GM21390 (cell line): ENCODE measurements around the gene BACH2.
"Not testable (repeated sequence)": the region's sequence is repeated elsewhere in the genome, so short reads cannot be mapped to it uniquely, and the experiment has no call there.

ENCODE experiments used
- ATAC-seq: cut with Tn5 transposase; IDR thresholded peaks from one replicate; pipeline ENCODE4 v1.9.1; 2021; ENCODE audit not compliant: unreplicated experiment

Gene BACH2

GRCh38 chr6:89925826-89926225 lies 370.8 kb downstream of the BACH2 start:
- no peak for ATAC-seq

GRCh38 chr6:89924231-89924630 lies 372.4 kb downstream of the BACH2 start:
- ATAC-seq: no peak

GRCh38 chr6:89921691-89922090 lies 375.0 kb downstream of the BACH2 start:
- no peak for ATAC-seq

- no peak for ATAC-seq
These were observed 375.4 kb downstream of the BACH2 start for GRCh38 chr6:89921197-89921596.

- ATAC-seq: no peak
These were observed 378.8 kb downstream of the BACH2 start for GRCh38 chr6:89917801-89918366.

GRCh38 chr6:89917216-89917615 lies 379.4 kb downstream of the BACH2 start:
- no peak for ATAC-seq

GRCh38 chr6:89916136-89916920 lies 380.3 kb downstream of the BACH2 start:
- no peak for ATAC-seq

GRCh38 chr6:89910902-89911240 lies 385.8 kb downstream of the BACH2 start:
- ATAC-seq: no peak

- ATAC-seq: not testable (repeated sequence)
These were observed 386.4 kb downstream of the BACH2 start for GRCh38 chr6:89910001-89910901.

- no peak for ATAC-seq
These were observed 401.3 kb downstream of the BACH2 start for GRCh38 chr6:89895276-89895874.

GRCh38 chr6:89894169-89894568 lies 402.5 kb downstream of the BACH2 start, which contains the start of gene GJA10:
TSS of gene GJA10 (plus strand) at chr6:89894469. CDS start at chr6:89894469, 0 bp downstream.
- ATAC-seq: no peak

- ATAC-seq: not testable (repeated sequence)
These were observed 404.1 kb downstream of the BACH2 start for GRCh38 chr6:89892577-89892976.

- ATAC-seq: not testable (repeated sequence)
These were observed 405.7 kb downstream of the BACH2 start for GRCh38 chr6:89890845-89891528.

GRCh38 chr6:89888871-89889270 lies 407.8 kb downstream of the BACH2 start:
- ATAC-seq: no peak

GRCh38 chr6:89888138-89888514 lies 408.5 kb downstream of the BACH2 start:
- no peak for ATAC-seq

GRCh38 chr6:89887452-89888137 lies 409.0 kb downstream of the BACH2 start:
- ATAC-seq: no peak

GRCh38 chr6:89886378-89887120 lies 410.1 kb downstream of the BACH2 start:
- no peak for ATAC-seq
